HG03378 (cell line): ENCODE results near the gene ADORA1.

Experiments used
- ATAC-seq: cut with Tn5 transposase; IDR thresholded peaks from one replicate; pipeline ENCODE4 v1.9.1; 2021; ENCODE audit warnings: mild to moderate bottlenecking, moderate library complexity; ENCODE audit not compliant: unreplicated experiment

ADORA1 gene

GRCh38 chr1:203121186-203122015 is 6.1 kb upstream of the ADORA1 start:
- no peak for ATAC-seq

- no peak for ATAC-seq
Measured at GRCh38 chr1:203122159-203122558, 5.4 kb upstream of the ADORA1 start.

- no peak for ATAC-seq
Measured at GRCh38 chr1:203124011-203124410, 3.5 kb upstream of the ADORA1 start.

- ATAC-seq: no peak
Measured at GRCh38 chr1:203124546-203125317, 2.8 kb upstream of the ADORA1 start.

GRCh38 chr1:203126151-203126865 is 1.2 kb upstream of the ADORA1 start:
- no peak for ATAC-seq

- no peak for ATAC-seq
Measured at GRCh38 chr1:203126866-203127665, 460 bp upstream of the ADORA1 start.

GRCh38 chr1:203128431-203128715 is 847 bp downstream of the ADORA1 start:
- ATAC-seq: no peak

GRCh38 chr1:203128716-203129500 is 1.4 kb downstream of the ADORA1 start:
- ATAC-seq: no peak

GRCh38 chr1:203129501-203130231 is 2.1 kb downstream of the ADORA1 start:
- no peak for ATAC-seq

GRCh38 chr1:203130358-203130985 is 2.9 kb downstream of the ADORA1 start:
- no peak for ATAC-seq

- no peak for ATAC-seq
Measured at GRCh38 chr1:203131548-203132200, 4.1 kb downstream of the ADORA1 start.

GRCh38 chr1:203133970-203134725 is 6.6 kb downstream of the ADORA1 start:
- ATAC-seq: no peak

- no peak for ATAC-seq
Measured at GRCh38 chr1:203135636-203136305, 8.2 kb downstream of the ADORA1 start.

GRCh38 chr1:203136409-203137042 is 9.0 kb downstream of the ADORA1 start:
- no peak for ATAC-seq

GRCh38 chr1:203137324-203137723 is 9.8 kb downstream of the ADORA1 start:
- ATAC-seq: no peak

- no peak for ATAC-seq
Measured at GRCh38 chr1:203138066-203138465, 10.5 kb downstream of the ADORA1 start.

- ATAC-seq: no peak
Measured at GRCh38 chr1:203139976-203140475, 12.5 kb downstream of the ADORA1 start.
